HCT116 (cell line): ENCODE results near the gene MNT. TPM values are rescaled to one million over a fixed set of nuclear protein-coding genes. Genes with fewer than 3 reads are reported as not detected.

Experiments
- ATAC-seq: fragments of 200-7000 bp; cut with Tn5 transposase; 2 replicates; pipeline ENCODE4 v1.9.1; 2020; ENCODE audit warnings: mild to moderate bottlenecking, moderate library complexity
- BruUV-seq: library from RNA; stranded (reverse); fragments of 400-500 nt; replicated peaks from 2 replicates; lab custom pipeline; 2021; lab: Mats Ljungman, UMichigan
- CTCF ChIA-PET: fragments of 300-600 bp; sonication (Branson Sonifier 250); formaldehyde crosslinking; loops from one replicate; lab custom pipeline; 2021; ENCODE audit warnings: antibody characterized with exemption; lab: Charles Lee
- POLR2A ChIA-PET: fragments of 300-600, 350-600 bp; sonication (Branson Sonifier 250); formaldehyde crosslinking; loops from one replicate; lab custom pipeline; 2021; ENCODE audit warnings: antibody characterized with exemption; lab: Charles Lee
- RAD21 ChIA-PET, 2 experiments: fragments of 300-600 bp; sonication (Branson Sonifier 250); formaldehyde crosslinking; loops; one replicate each; lab custom pipeline; 2023; ENCODE audit warnings: low total read pairs in 2 of 2; ENCODE audit not compliant: uncharacterized antibody in 2 of 2, unreplicated experiment in 2 of 2, low non-redundant PET in 1 of 2; lab: Charles Lee
- DNase-seq: peaks from one replicate; pipeline ENCODE4 v3.0.0-alpha.2; 2010; ENCODE audit warnings: low read depth, low spot score
- H2AFZ ChIP-seq: fragments of 200-600 bp; shearing (Covaris generic), sonication (generic); 2 replicates; pipeline ENCODE4 v1.6.1; 2017; ENCODE audit warnings: low read depth, mixed run types, mixed read lengths, antibody characterized with exemption, low read length; ENCODE audit not compliant: poor library complexity, severe bottlenecking
- H3K27ac ChIP-seq: 2 replicates; pipeline ENCODE4 v1.5.1; 2012; ENCODE audit warnings: low read depth, low read length
- H3K27me3 ChIP-seq: fragments of 200-600 bp; sonication (generic); 2 replicates; pipeline ENCODE4 v1.6.1; 2016; ENCODE audit warnings: mixed run types, low read length, mixed read lengths; ENCODE audit not compliant: insufficient read depth
- H3K36me3 ChIP-seq, 2 experiments: fragments of 200-500 bp in 1 of 2; fragments of 200-600 bp in 1 of 2; sonication (Bioruptor generic) in 1 of 2; sonication (generic) in 1 of 2; 2 replicates each; pipeline versions ENCODE4 v1.5.1 to v1.6.1; 2014 to 2016; ENCODE audit warnings: low read length in 2 of 2, inconsistent platforms in 1 of 2, mixed read lengths in 1 of 2, mixed run types in 1 of 2; ENCODE audit not compliant: insufficient read depth in 2 of 2, control insufficient read depth in 1 of 2
- H3K4me1 ChIP-seq, 2 experiments: fragments of 200-600 bp in 1 of 2; sonication (generic) in 1 of 2; 2 replicates each; pipeline versions ENCODE4 v1.5.1 to v1.6.1; 2012 to 2017; ENCODE audit warnings: low read length in 2 of 2, inconsistent platforms in 1 of 2, mild to moderate bottlenecking in 1 of 2, mixed read lengths in 1 of 2, mixed run types in 1 of 2, moderate library complexity in 1 of 2; ENCODE audit not compliant: insufficient read depth in 2 of 2, control insufficient read depth in 1 of 2
- H3K4me2 ChIP-seq: fragments of 200-600 bp; sonication (generic); 2 replicates; pipeline ENCODE4 v1.6.1; 2017; ENCODE audit warnings: mixed run types, low read length, mixed read lengths
- H3K4me3 ChIP-seq, 2 experiments: fragments of 200-600 bp in 1 of 2; sonication (generic) in 1 of 2; replicated peaks in 1 of 2; 2 replicates each; pipeline ENCODE4 v1.5.1; 2011 to 2016; ENCODE audit warnings: low read length in 2 of 2, control low read depth in 1 of 2, low read depth in 1 of 2, mild to moderate bottlenecking in 1 of 2, mixed read lengths in 1 of 2, mixed run types in 1 of 2
- H3K79me2 ChIP-seq: fragments of 200-600 bp; sonication (generic); 2 replicates; pipeline ENCODE4 v1.6.1; 2017; ENCODE audit warnings: mild to moderate bottlenecking, mixed run types, low read length, moderate library complexity, mixed read lengths; ENCODE audit not compliant: insufficient read depth
- H3K9ac ChIP-seq: fragments of 200-600 bp; sonication (generic); 2 replicates; pipeline ENCODE4 v1.6.1; 2016; ENCODE audit warnings: low read length, mixed read lengths
- H3K9me2 ChIP-seq: fragments of 200-600 bp; sonication (generic), shearing (Covaris generic); 2 replicates; pipeline ENCODE4 v1.6.1; 2017; ENCODE audit warnings: mixed run types, mild to moderate bottlenecking, moderate library complexity; ENCODE audit not compliant: insufficient read depth
- H3K9me3 ChIP-seq, 2 experiments: fragments of 200-500 bp in 1 of 2; fragments of 200-600 bp in 1 of 2; sonication (Bioruptor generic) in 1 of 2; sonication (generic) in 1 of 2; 2 replicates each; pipeline ENCODE4 v1.6.1; 2014 to 2017; ENCODE audit warnings: low read length in 2 of 2, mixed read lengths in 2 of 2, inconsistent platforms in 1 of 2, low read depth in 1 of 2, mild to moderate bottlenecking in 1 of 2, mixed run types in 1 of 2, moderate library complexity in 1 of 2; ENCODE audit not compliant: control insufficient read depth in 1 of 2, insufficient read depth in 1 of 2
- H4K20me1 ChIP-seq: fragments of 200-600 bp; sonication (generic), shearing (Covaris generic); 2 replicates; pipeline ENCODE4 v1.6.1; 2017; ENCODE audit warnings: mixed run types, mild to moderate bottlenecking, moderate library complexity; ENCODE audit not compliant: insufficient read depth
- ATF3 ChIP-seq: IDR thresholded peaks from 2 replicates; pipeline ENCODE4 v1.6.1; 2012
- CBX3 ChIP-seq: IDR thresholded peaks from 2 replicates; pipeline ENCODE4 v1.6.1; 2012; ENCODE audit warnings: low read depth
- CEBPB ChIP-seq: IDR thresholded peaks from 2 replicates; pipeline ENCODE4 v1.6.1; 2012; ENCODE audit warnings: low read depth
- EGR1 ChIP-seq: IDR thresholded peaks from 2 replicates; pipeline ENCODE4 v1.6.1; 2012; ENCODE audit warnings: low read depth
- EZH2 ChIP-seq: fragments of 200-600 bp; sonication (generic); IDR thresholded peaks from 2 replicates; pipeline ENCODE4 v1.6.1; 2017; ENCODE audit warnings: antibody characterized with exemption, mixed run types
- JUND ChIP-seq: IDR thresholded peaks from 2 replicates; pipeline ENCODE4 v1.6.1; 2012
- POLR2A ChIP-seq: IDR thresholded peaks from 2 replicates; pipeline ENCODE4 v1.7.0; 2011; ENCODE audit warnings: borderline replicate concordance; ENCODE audit not compliant: insufficient read depth, insufficient read length; ENCODE audit errors: extremely low read depth
- POLR2AphosphoS5 ChIP-seq: IDR thresholded peaks from 2 replicates; pipeline ENCODE4 v1.6.1; 2011; ENCODE audit warnings: mild to moderate bottlenecking, low read depth, low read length, moderate library complexity
- RAD21 ChIP-seq: IDR thresholded peaks from 2 replicates; pipeline ENCODE4 v1.6.1; 2012; ENCODE audit warnings: low read depth, mild to moderate bottlenecking
- REST ChIP-seq: IDR thresholded peaks from 2 replicates; pipeline ENCODE4 v1.6.1; 2012; ENCODE audit warnings: low read depth
- SIN3A ChIP-seq: IDR thresholded peaks from 2 replicates; pipeline ENCODE4 v1.6.1; 2012; ENCODE audit warnings: low read depth
- SP1 ChIP-seq: IDR thresholded peaks from 2 replicates; pipeline ENCODE4 v1.6.1; 2012; ENCODE audit warnings: low read depth
- TCF7L2 ChIP-seq: IDR thresholded peaks from 2 replicates; pipeline ENCODE4 v1.7.0; 2011; ENCODE audit warnings: borderline replicate concordance, inconsistent platforms; ENCODE audit not compliant: insufficient read depth, insufficient read length; ENCODE audit errors: extremely low read depth
- YY1 ChIP-seq: IDR thresholded peaks from 2 replicates; pipeline ENCODE4 v1.6.1; 2011; ENCODE audit warnings: low read length, low read depth, moderate library complexity, mild to moderate bottlenecking; ENCODE audit not compliant: insufficient replicate concordance; ENCODE audit errors: extremely low read depth
- ZBTB33 ChIP-seq: IDR thresholded peaks from 2 replicates; pipeline ENCODE4 v1.6.1; 2011; ENCODE audit warnings: mild to moderate bottlenecking, low read length, moderate library complexity; ENCODE audit not compliant: insufficient replicate concordance; ENCODE audit errors: extremely low read depth
- intact Hi-C: fragments of 100-400 bp; cut with micrococcal nuclease; formaldehyde crosslinking; loops from 2 replicates; pipeline ENCODE4 v1.10.0; 2022
- total RNA-seq: library from RNA; stranded (reverse); gene quantifications from one replicate; pipeline ENCODE4 v1.2.1, GENCODE V29; 2021; ENCODE audit not compliant: unreplicated experiment

The MNT gene
- total RNA-seq, 1 experiment from 2014 or later, result 37.0 TPM

GRCh38 chr17:2374549-2375285, 26.1 kb downstream of the MNT start:
- Histone ChIP-seq H3K27me3 (no peaks in the 10 kb centered on the region), H4K20me1 (no peaks in the 10 kb centered on the region), H3K9ac (no peak overlapping the region), H2AFZ (no peak overlapping the region), H3K9me2 (no peaks in the 10 kb centered on the region), H3K9me3 (no peaks in the 10 kb centered on the region), H3K4me3 (no peak overlapping the region), H3K79me2 (no peaks in the 10 kb centered on the region), H3K4me2 (no peak overlapping the region), H3K36me3 (peaks cover 3 to 4% of the 10 kb centered on the region in 2 experiments; a peak in 3 of 4 replicates), H3K4me1 (no peaks in the 10 kb centered on the region), H3K27ac (no peak overlapping the region)
- no TSS peak for BruUV-seq
- TF ChIP-seq ATF3, result no peak
- no peak for TF ChIP-seq CEBPB
- TF ChIP-seq POLR2AphosphoS5, result no peak
- TF ChIP-seq EZH2, result no peak
- TF ChIP-seq JUND, result no peak
- no peak for TF ChIP-seq SP1
- no peak for TF ChIP-seq RAD21
- TF ChIP-seq EGR1, result no peak
- intact Hi-C loops, result no loop called here
- ATAC-seq (no peak), DNase-seq (no peak)
- ChIA-PET CTCF (no interaction called here), RAD21 (no interaction called here), POLR2A (no interaction called here)

- Histone ChIP-seq H3K9me3 (no peaks in the 10 kb centered on the region), H4K20me1 (no peaks in the 10 kb centered on the region), H3K27me3 (no peaks in the 10 kb centered on the region), H3K4me1 (no peaks in the 10 kb centered on the region), H3K4me3 (no peak overlapping the region), H3K79me2 (no peaks in the 10 kb centered on the region), H2AFZ (no peak overlapping the region), H3K9me2 (no peaks in the 10 kb centered on the region), H3K27ac (no peak overlapping the region), H3K4me2 (no peak overlapping the region), H3K9ac (no peak overlapping the region), H3K36me3 (peaks cover 3 to 4% of the 10 kb centered on the region in 2 experiments; a peak in 3 of 4 replicates)
- ChIA-PET RAD21 (no interaction called here), CTCF (no interaction called here), POLR2A (no interaction called here)
- no TSS peak for BruUV-seq
- DNase-seq (no peak), ATAC-seq (no peak)
- intact Hi-C loops, result no loop called here
- TF ChIP-seq JUND, result no peak
- TF ChIP-seq ZBTB33, result no peak
- no peak for TF ChIP-seq RAD21
- no peak for TF ChIP-seq CBX3
- no peak for TF ChIP-seq EZH2
- TF ChIP-seq POLR2A, result no peak
- no peak for TF ChIP-seq YY1
- TF ChIP-seq EGR1, result no peak
- no peak for TF ChIP-seq SIN3A
- TF ChIP-seq TCF7L2, result no peak
- TF ChIP-seq REST, result no peak
These were observed 27.7 kb downstream of the MNT start for GRCh38 chr17:2373179-2373578.
